Karpas-422 (cell line): Measurements from ENCODE around the gene PPP2R2C. TPM values are rescaled to one million over a fixed set of nuclear protein-coding genes. Genes with fewer than 3 reads are reported as not detected.

Experiments
- DNase-seq: peaks from one replicate; pipeline ENCODE4 v3.0.0-alpha.2; 2015
- H2AFZ ChIP-seq: fragments of 200-600 bp; sonication (generic); 2 replicates; pipeline ENCODE4 v1.6.1; 2014; ENCODE audit warnings: antibody characterized with exemption, low read length, mixed read lengths
- H3K27ac ChIP-seq: fragments of 200-600 bp; sonication (generic); 2 replicates; pipeline ENCODE4 v1.5.1; 2014; ENCODE audit warnings: mild to moderate bottlenecking, low read length, moderate library complexity
- H3K27me3 ChIP-seq: fragments of 200-600 bp; sonication (generic); 2 replicates; pipeline ENCODE4 v1.6.1; 2014; ENCODE audit warnings: low read length, mixed read lengths
- H3K36me3 ChIP-seq: fragments of 200-600 bp; sonication (generic); 2 replicates; pipeline ENCODE4 v1.6.1; 2014; ENCODE audit warnings: low read length, mixed read lengths; ENCODE audit not compliant: insufficient read depth
- H3K4me1 ChIP-seq: fragments of 200-600 bp; sonication (generic); 2 replicates; pipeline ENCODE4 v1.6.1; 2014; ENCODE audit warnings: mild to moderate bottlenecking, low read length, mixed read lengths
- H3K4me2 ChIP-seq: fragments of 200-600 bp; sonication (generic); 2 replicates; pipeline ENCODE4 v1.6.1; 2014; ENCODE audit warnings: low read length, low read depth, mild to moderate bottlenecking; ENCODE audit not compliant: poor library complexity, severe bottlenecking
- H3K4me3 ChIP-seq: fragments of 200-600 bp; sonication (generic); 2 replicates; pipeline ENCODE4 v1.5.1; 2014; ENCODE audit warnings: mild to moderate bottlenecking, antibody characterized with exemption, low read length, mixed read lengths
- H3K79me2 ChIP-seq: fragments of 200-600 bp; sonication (generic); 2 replicates; pipeline ENCODE4 v1.6.1; 2014; ENCODE audit warnings: mild to moderate bottlenecking, low read length, mixed read lengths
- H3K9ac ChIP-seq: fragments of 200-600 bp; sonication (generic); 2 replicates; pipeline ENCODE4 v1.6.0; 2014; ENCODE audit warnings: low read length
- H3K9me2 ChIP-seq: fragments of 200-600 bp; sonication (generic), shearing (Covaris generic); replicated peaks from 2 replicates; pipeline ENCODE4 v1.6.0; 2014; ENCODE audit warnings: mild to moderate bottlenecking, low read length, moderate library complexity; ENCODE audit not compliant: insufficient read depth
- H3K9me3 ChIP-seq: fragments of 300-700, 200-600 bp; sonication (generic); 2 replicates; pipeline ENCODE4 v1.6.1; 2014; ENCODE audit warnings: low read length, mixed read lengths
- H4K20me1 ChIP-seq: fragments of 200-600 bp; sonication (generic); 2 replicates; pipeline ENCODE4 v1.6.1; 2014; ENCODE audit warnings: mild to moderate bottlenecking, antibody characterized with exemption, low read length, low read depth; ENCODE audit not compliant: insufficient read depth
- total RNA-seq: library from RNA; depleted of rRNA; stranded (reverse); fragments of >200 nt; shearing (Covaris generic); gene quantifications from 2 replicates; pipeline ENCODE4 v1.2.3, GENCODE V29; 2014; ENCODE audit warnings: low replicate concordance

The PPP2R2C gene
- total RNA-seq, 1 experiment from 2014 or later: not detected

DNA sequence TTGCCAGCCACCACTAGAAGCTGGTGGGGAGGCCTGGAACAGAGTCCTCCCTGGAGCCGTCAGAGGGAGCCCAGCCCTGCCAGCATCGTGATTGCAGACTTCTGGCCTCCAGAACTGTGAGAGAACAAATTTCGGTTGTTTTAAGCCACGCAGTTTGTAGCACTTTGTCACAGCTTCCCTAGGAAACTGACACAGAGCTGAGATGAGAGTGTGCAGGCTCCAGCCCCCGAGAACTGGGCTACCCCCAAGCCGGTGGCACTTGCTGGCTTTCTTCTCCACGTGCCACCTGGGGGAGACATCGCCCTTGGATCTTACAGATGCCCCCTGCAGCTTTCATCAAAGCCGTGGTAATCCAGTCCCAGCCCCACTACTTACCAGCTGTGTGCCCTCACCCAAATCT is 83.7 kb downstream of the PPP2R2C start:
- DNase-seq: no peak
- peaks cover 4% of the 10 kb centered on the region for H3K4me1 ChIP-seq

DNA sequence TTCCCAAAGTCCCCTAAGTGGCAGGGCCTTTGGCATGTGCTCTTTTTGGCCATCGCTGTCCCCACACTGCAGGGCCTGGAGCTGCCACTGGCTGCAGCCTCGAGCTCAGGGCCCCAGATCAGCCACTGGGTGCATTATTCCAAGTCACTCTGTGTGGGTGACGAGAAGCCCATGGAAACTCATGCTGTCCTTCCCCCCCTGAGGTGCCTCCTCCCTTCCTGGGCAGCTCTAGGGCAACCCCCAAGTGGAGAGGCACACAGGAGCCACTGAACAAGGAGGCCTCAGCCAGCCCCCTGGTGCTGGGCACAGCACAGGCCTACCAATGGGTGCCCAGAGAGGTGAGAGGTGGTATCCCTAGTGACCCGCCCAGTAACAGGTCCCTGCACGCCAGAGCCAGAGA is 84.5 kb downstream of the PPP2R2C start:
- Histone ChIP-seq H3K79me2 (no peaks in the 10 kb centered on the region), H3K36me3 (no peaks in the 10 kb centered on the region), H3K4me3 (no peak overlapping the region), H2AFZ (no peak overlapping the region), H3K27ac (no peak overlapping the region), H3K4me2 (no peak overlapping the region), H3K9me3 (no peaks in the 10 kb centered on the region), H3K27me3 (no peaks in the 10 kb centered on the region), H3K4me1 (peaks cover under 1% of the 10 kb centered on the region), H3K9ac (no peak overlapping the region), H3K9me2 (no peaks in the 10 kb centered on the region), H4K20me1 (no peaks in the 10 kb centered on the region)
- DNase-seq: no peak

More for the DNA sequence above, 83.7 kb downstream of the PPP2R2C start:
- no peaks in the 10 kb centered on the region for H3K9me2 ChIP-seq
- no peaks in the 10 kb centered on the region for H3K36me3 ChIP-seq
- no peak overlapping the region for H3K27ac ChIP-seq
- H3K4me3 ChIP-seq: no peak overlapping the region
- H2AFZ ChIP-seq: no peak overlapping the region
- H4K20me1 ChIP-seq: no peaks in the 10 kb centered on the region
- H3K9me3 ChIP-seq: no peaks in the 10 kb centered on the region
- no peak overlapping the region for H3K4me2 ChIP-seq
- H3K9ac ChIP-seq: no peak overlapping the region
- H3K79me2 ChIP-seq: no peaks in the 10 kb centered on the region
- no peaks in the 10 kb centered on the region for H3K27me3 ChIP-seq

DNA sequence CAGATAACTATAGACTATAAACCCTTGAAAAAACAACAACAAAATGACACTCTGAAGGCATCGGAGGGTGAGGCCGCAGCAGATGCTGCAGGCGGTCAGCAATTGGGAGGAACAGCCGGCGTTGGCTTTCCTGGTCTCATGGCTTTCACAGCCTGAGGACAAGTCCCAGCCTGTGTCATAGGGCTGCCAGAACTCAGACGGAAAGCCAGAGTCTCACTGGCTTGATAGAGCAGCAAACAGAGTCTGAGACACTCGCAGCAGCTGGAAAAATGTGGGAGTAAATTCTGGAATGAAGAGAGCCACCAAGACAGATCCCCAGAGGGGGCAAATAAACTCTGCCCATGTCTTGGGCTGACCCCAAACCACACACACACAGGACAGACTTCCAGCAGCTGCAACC is 86.3 kb downstream of the PPP2R2C start:
- Histone ChIP-seq H2AFZ (no peak overlapping the region), H3K4me3 (no peak overlapping the region), H3K4me2 (no peak overlapping the region), H3K4me1 (no peaks in the 10 kb centered on the region), H3K79me2 (no peaks in the 10 kb centered on the region), H3K36me3 (no peaks in the 10 kb centered on the region), H3K27ac (no peak overlapping the region), H3K9me2 (no peaks in the 10 kb centered on the region), H3K9me3 (no peaks in the 10 kb centered on the region), H3K9ac (no peak overlapping the region), H3K27me3 (no peaks in the 10 kb centered on the region), H4K20me1 (no peaks in the 10 kb centered on the region)
- DNase-seq: no peak

DNA sequence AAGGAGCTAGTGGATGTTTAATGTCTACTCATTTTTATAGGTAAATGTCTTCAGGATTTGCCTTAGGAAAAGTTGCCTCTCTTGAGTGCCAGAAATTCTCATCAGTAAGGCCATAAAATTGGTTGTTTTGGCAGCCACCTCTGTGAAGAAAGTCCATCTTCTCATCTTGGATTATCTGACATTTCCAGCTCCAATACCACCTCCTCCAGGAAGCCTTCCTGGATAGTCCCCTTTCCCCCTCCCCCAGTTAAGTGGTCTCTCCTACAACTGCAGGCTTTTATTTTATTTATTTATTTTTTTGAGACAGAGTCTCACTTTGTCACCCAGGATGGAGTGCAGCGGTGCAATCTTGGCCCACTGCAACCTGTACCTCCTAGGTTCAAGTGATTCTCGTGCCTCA is 87.1 kb downstream of the PPP2R2C start:
- no peak overlapping the region for H3K9ac ChIP-seq
- no peaks in the 10 kb centered on the region for H3K79me2 ChIP-seq
- no peak overlapping the region for H3K27ac ChIP-seq
- H3K4me1 ChIP-seq: no peaks in the 10 kb centered on the region
- H2AFZ ChIP-seq: no peak overlapping the region
- H3K27me3 ChIP-seq: no peaks in the 10 kb centered on the region
- H3K9me3 ChIP-seq: no peaks in the 10 kb centered on the region
- no peak for DNase-seq
- no peak overlapping the region for H3K4me2 ChIP-seq
- no peaks in the 10 kb centered on the region for H3K9me2 ChIP-seq
- no peak overlapping the region for H3K4me3 ChIP-seq
- no peaks in the 10 kb centered on the region for H4K20me1 ChIP-seq
- H3K36me3 ChIP-seq: no peaks in the 10 kb centered on the region

DNA sequence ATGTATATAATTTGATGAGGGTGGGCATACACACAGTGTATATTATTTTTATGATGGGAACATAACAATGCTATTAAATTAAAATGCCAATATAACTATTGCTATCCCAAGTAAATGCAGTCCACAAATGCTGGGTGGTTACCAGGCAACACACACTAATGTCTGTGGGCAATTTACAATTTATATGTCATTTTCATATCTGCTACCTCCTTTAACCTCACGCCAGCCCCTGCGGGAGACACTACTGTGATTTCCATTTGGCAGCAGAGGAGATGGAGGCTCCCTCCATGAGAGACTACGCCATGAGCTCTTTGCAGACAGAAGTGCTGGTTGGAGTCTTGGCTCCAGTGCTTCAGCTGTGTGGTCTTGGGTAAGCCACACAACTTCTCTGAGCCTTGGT is 87.9 kb downstream of the PPP2R2C start:
- Histone ChIP-seq H3K27me3 (no peaks in the 10 kb centered on the region), H3K79me2 (no peaks in the 10 kb centered on the region), H3K27ac (no peak overlapping the region), H4K20me1 (no peaks in the 10 kb centered on the region), H2AFZ (no peak overlapping the region), H3K4me3 (no peak overlapping the region), H3K9me2 (no peaks in the 10 kb centered on the region), H3K36me3 (no peaks in the 10 kb centered on the region), H3K9ac (no peak overlapping the region), H3K9me3 (no peaks in the 10 kb centered on the region), H3K4me2 (no peak overlapping the region), H3K4me1 (no peaks in the 10 kb centered on the region)
- DNase-seq: no peak

DNA sequence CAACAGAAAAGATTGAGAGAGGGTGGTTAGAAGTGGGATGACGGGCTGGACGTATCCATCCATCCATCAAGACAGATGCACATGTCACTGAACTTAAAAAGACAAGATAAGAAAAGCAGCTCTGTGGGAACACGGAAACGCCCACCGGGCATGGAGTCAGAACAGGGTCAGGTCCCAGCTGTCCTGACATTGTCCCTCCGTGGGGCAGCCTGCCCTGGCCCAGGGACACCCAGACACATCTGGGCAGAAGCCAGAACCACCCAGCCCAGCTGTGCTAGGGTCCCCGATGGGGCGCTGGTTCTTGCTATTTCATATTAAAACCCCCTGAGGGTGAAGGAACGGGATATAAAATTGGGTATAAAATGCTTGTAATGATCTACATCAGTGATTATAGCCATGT is 88.5 kb downstream of the PPP2R2C start:
- no peaks in the 10 kb centered on the region for H3K4me1 ChIP-seq
- H3K9me2 ChIP-seq: no peaks in the 10 kb centered on the region
- no peaks in the 10 kb centered on the region for H3K9me3 ChIP-seq
- H3K27me3 ChIP-seq: no peaks in the 10 kb centered on the region
- H3K36me3 ChIP-seq: no peaks in the 10 kb centered on the region
- no peak overlapping the region for H3K27ac ChIP-seq
- DNase-seq: no peak
- H3K9ac ChIP-seq: no peak overlapping the region
- no peak overlapping the region for H3K4me3 ChIP-seq
- H2AFZ ChIP-seq: no peak overlapping the region
- no peaks in the 10 kb centered on the region for H3K79me2 ChIP-seq
- H4K20me1 ChIP-seq: no peaks in the 10 kb centered on the region
- no peak overlapping the region for H3K4me2 ChIP-seq

DNA sequence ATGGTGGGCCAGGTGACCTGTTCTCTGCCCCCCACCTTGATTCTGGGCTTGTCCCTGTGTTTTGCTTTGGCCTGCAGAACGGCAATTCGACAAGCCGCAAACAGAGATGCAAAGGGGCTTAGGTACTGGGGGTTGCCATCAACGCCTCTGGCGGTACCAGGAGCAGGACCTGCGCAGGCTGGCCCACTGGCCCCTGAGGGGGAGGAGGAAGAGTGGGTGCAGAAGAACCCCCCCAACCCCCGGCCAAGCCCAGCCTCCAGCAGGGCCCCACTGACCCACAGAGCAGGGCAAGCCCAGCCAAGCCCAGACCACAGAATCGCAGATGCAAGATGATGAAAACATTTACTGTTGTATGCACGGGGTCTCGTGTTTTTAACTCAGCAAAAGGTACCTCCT is 89.4 kb downstream of the PPP2R2C start:
- Histone ChIP-seq H3K4me2 (no peak overlapping the region), H3K9ac (no peak overlapping the region), H3K4me1 (no peaks in the 10 kb centered on the region), H2AFZ (no peak overlapping the region), H3K4me3 (no peak overlapping the region), H3K9me2 (no peaks in the 10 kb centered on the region), H3K36me3 (no peaks in the 10 kb centered on the region), H4K20me1 (no peaks in the 10 kb centered on the region), H3K9me3 (no peaks in the 10 kb centered on the region), H3K27ac (no peak overlapping the region), H3K27me3 (no peaks in the 10 kb centered on the region), H3K79me2 (no peaks in the 10 kb centered on the region)
- DNase-seq: no peak

DNA sequence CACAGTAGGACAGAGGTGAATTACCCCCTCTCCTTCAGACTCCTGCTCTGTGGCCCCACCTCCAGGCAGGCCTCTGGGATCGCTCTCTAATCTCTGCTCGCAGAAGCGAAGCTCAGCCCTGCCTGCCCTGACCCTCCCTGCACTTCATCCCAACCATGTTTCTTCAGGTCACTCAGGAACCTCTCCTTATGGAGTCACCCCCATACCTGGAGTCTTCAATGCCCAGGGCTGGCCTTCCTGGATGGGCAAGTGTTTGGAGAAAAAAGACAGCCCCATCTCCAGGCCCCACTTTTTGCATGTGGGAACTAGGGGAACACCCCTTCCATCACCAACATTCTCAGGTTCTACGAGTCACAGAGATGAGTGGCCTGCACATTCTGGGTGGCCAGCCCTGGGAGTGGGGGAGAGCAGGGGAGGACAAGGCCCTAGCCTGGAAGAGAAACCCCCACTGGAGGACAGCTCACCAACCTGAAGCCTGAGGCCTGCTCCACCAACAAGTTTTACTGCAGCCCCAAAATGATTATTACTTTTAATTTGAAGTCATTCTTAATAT is 90.8 kb downstream of the PPP2R2C start:
- DNase-seq: no peak
- Histone ChIP-seq H3K4me2 (no peak overlapping the region), H3K27me3 (no peaks in the 10 kb centered on the region)

More for the DNA sequence above, 90.8 kb downstream of the PPP2R2C start:
- Histone ChIP-seq H3K4me3 (no peak overlapping the region), H3K9me2 (no peaks in the 10 kb centered on the region), H3K27ac (no peak overlapping the region), H3K9me3 (no peaks in the 10 kb centered on the region), H3K9ac (no peak overlapping the region), H2AFZ (no peak overlapping the region), H4K20me1 (no peaks in the 10 kb centered on the region), H3K36me3 (no peaks in the 10 kb centered on the region), H3K4me1 (no peaks in the 10 kb centered on the region), H3K79me2 (no peaks in the 10 kb centered on the region)
